NCI-H446 treated with DMSO at 0.1 percent for 48 hours (cell line): ENCODE data around the gene SMCO1.
"Not testable (repeated sequence)": the region's sequence is repeated elsewhere in the genome, so short reads cannot be mapped to it uniquely, and the experiment has no call there.

Experiments
- DNase-seq: peaks from one replicate; lab custom pipeline; 2025; lab: John Stamatoyannopoulos, UW

Gene SMCO1, protein sequence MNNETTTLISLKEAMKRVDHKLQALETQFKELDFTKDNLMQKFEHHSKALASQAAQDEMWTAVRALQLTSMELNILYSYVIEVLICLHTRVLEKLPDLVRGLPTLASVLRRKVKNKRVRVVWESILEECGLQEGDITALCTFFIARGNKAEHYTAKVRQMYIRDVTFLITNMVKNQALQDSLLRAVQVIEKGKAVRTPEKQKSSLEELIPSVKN

DNA sequence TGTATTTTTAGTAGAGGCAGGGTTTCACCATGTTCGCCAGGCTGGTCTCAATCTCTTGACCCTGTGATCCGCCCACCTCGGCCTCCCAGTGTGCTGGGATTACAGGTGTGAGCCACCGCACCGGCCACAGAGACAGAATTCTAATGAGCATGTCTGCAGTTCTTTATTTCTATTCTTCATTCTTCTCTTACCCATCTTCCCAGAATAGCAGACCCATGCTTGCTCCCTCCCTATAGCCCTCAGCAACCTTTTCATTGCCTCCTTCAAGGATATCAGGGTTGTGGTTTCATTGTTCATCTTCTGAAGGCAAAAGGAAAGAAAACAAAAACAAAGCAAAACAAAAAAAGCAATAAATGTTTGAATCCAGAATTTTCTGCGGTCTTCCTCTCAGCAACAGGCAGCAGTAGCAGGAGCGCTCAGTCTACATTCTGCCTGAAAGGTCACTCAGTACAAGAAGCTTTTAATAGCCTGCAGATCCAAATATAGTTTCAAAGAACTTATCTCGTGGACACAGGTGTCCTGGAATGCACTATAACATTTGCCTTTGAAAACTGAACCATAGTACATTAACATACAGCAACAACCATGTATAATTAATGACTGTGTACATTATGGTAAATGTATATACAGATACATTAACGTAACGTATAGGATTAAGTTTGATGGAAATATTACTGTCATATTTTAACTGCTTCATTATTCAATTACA lies at the start of gene SMCO1:
SMCO1 (minus strand) TSS at position 434 of the 709 bp plus-strand sequence; CDS start at position 297, 137 bp downstream.
- no peak for DNase-seq

DNA sequence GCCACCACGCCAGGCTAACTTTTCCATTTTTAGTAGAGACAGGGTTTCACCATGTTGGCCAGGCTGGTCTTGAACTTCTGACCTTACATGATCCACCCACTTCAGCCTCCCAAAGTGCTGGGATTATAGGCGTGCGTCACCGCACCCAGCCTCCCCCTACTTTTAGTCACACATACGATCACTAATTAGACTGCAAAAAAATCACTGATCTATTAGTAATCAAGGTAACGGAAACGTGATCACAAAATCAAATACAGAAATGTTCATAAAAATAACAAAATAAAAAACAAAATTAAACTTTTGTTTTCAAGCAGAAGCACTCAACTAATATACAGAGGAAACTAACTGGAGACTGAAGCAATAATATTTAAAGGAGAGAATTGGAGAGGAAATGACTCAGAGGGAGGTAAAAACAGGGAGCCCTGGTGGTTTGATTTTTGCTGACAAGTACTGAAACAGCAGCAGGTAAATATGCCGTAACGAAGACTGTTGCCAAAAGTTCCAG lies 48.6 kb upstream of the SMCO1 start:
- no peak for DNase-seq

- DNase-seq, result no peak
These were observed 44.7 kb upstream of the SMCO1 start for GRCh38 chr3:196559826-196560225.

DNA sequence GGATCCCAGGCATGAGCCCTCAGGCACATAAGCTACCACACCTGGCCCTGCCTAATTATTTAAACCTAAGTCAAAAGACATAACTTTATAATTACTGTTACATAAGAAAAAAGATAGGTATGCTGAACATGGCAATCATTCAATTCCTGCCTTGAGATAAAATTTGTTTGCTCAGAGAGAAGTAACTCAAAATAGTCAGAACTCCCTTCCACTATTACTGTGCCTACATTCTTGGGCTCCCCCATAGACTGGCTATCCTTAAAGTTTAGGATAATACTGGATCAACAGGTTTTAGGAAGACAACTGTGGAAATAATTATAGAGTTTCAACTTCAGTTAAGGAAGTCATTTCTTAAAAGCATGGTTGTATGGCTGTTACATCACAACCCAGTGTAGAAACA lies 43.3 kb upstream of the SMCO1 start:
- no peak for DNase-seq

GRCh38 chr3:196557236-196557635 lies 42.1 kb upstream of the SMCO1 start:
- DNase-seq, result no peak

GRCh38 chr3:196555295-196555694 lies 40.1 kb upstream of the SMCO1 start:
- no peak for DNase-seq

DNA sequence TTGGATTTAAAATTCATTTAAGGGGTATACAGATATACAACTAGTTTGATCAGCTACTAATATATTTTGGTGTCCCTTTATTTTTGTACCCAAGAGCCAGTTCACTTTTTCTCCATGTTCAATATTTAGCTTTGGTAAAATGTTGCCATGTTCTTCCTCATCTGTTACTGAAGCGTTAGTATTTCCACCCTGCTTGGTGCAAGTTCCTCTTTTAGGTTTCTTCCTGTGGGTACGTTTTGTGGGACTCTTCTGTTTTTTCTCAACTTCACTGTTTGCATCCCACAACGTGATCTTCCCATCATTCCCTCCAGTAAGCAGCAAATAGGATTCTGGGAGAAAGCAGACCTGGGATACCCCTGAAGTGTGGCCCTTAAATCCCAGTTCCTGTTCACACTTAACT lies 39.1 kb upstream of the SMCO1 start:
- no peak for DNase-seq

GRCh38 chr3:196553551-196553950 lies 38.4 kb upstream of the SMCO1 start:
- no peak for DNase-seq

DNA sequence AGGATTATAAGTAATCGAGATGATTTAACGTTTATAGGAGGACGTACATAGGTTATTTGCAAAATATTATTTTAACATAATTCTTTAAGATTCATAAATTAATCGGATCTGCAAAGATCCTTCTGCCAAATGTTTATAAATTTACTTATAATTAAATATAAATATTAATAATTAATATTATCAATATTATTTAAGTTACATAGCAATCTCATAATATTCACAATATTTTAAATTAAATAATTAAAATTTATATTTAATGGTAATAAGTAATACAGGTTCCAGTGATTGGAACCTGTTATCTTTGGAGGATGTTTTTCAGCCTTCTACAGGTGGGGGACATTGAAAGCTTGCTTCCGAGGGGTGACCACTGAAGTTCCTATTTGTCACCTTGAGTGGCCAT lies 37.1 kb upstream of the SMCO1 start:
- no peak for DNase-seq

- DNase-seq, result not testable (repeated sequence)
These were observed 35.0 kb upstream of the SMCO1 start for GRCh38 chr3:196550172-196550571.

GRCh38 chr3:196549312-196549711 lies 34.2 kb upstream of the SMCO1 start:
- DNase-seq, result not testable (repeated sequence)

- no peak for DNase-seq
These were observed 31.9 kb upstream of the SMCO1 start for GRCh38 chr3:196547067-196547466.

DNA sequence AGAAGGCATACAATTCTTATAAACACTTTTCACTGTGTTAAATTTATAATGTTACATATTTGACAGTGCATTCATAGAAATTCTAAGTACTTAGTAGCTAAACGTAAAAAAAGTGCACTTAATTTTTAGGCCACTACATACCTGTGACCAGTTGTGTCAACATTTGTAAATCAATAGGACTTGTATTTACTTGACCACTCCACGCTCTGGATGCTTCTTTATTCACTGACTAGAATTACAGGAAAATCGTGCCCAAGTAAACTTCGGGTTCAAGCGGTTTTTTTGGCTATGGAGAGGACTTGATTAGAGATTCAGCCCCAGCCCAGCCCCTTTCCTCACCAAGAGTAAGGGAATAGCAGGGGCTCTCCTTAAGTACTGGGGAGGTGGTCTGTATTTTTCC lies 31.4 kb upstream of the SMCO1 start:
- no peak for DNase-seq

GRCh38 chr3:196544491-196544992 lies 29.4 kb upstream of the SMCO1 start:
- no peak for DNase-seq

GRCh38 chr3:196541684-196542445 lies 26.7 kb upstream of the SMCO1 start:
- DNase-seq, result no peak

DNA sequence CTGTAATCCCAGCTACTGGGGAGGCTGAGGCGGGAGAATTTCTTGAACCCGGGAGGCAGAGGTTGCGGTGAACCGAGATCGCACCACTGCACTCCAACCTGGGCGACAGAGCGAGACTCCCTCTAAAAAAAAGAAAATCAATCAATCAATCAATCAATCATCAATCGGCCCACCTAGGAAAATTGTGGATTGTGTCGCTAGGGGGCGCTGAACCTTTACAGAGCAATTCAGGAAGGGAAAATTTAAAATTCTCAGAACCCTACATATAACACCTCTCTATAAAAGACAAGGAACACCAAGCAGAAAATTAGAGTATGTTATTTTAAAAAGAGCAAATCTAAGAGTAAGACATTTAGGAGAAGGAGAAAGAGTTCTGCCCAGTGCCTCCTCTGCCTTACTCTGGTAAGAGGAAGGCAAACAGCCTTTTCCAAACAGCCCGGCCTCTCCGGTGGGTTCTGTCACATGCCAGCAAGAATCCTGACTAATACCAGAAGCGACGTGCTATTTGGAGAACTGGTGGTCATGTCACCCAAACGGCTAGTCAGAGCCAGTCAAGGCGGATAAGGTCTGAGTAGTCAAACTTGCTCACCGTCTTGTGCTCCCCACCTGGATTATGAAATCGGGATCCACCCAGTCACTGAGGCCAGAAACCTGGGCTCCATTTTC lies 22.3 kb upstream of the SMCO1 start:
- DNase-seq, result no peak

- DNase-seq, result no peak
These were observed 18.1 kb upstream of the SMCO1 start for GRCh38 chr3:196533260-196533681.

DNA sequence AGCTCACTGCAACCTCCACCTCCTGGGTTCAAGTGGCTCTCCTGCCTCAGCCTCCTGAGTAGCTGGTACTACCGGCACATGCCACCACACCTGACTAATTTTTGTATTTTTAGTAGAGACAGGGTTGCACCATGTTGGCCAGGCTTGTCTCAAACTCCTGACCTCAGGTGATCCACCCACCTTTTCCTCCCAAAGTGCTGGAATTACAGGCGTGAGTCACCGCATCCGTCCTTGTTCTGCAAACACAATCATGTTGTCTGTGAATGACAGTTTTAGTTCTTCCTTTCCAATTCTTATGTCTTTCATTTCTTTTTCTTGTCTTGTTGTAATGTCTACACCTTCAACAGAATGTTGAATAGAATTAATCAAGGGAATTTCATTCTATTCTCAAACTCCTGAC lies 16.3 kb upstream of the SMCO1 start:
- DNase-seq, result no peak

DNA sequence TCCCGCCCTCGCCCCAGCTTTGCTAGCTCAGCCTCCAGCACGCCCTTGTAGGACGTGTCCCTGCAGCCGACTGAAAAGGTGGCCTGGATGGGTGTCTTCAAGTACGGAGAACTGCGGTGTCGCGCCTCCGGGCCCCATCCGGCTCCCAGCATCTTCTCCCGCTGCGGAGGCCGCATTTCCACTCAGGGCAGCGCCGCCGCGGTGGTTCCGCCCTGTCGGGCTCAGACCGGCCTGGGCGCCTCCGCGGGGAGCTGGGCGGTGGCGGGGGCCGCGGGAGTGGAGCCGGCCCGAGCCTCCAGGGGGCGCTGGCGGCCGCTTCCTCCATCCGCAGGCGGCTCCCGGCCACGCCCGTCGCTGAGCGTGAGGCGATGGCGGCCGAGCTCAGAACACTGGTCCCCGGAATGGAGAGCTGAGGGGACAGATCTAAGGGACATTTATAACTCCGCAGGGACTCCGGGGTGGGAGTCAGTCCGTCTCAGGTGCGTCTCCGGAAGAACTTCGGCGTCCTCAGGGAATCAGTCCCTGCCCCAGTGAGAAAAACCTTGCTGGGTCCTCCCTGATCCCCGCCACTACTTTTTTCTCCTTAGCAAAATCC lies 13.6 kb upstream of the SMCO1 start:
- DNase-seq, result no peak

GRCh38 chr3:196525141-196525540 lies 10.0 kb upstream of the SMCO1 start:
- DNase-seq, result no peak

GRCh38 chr3:196524527-196524926 lies 9.4 kb upstream of the SMCO1 start:
- no peak for DNase-seq

DNA sequence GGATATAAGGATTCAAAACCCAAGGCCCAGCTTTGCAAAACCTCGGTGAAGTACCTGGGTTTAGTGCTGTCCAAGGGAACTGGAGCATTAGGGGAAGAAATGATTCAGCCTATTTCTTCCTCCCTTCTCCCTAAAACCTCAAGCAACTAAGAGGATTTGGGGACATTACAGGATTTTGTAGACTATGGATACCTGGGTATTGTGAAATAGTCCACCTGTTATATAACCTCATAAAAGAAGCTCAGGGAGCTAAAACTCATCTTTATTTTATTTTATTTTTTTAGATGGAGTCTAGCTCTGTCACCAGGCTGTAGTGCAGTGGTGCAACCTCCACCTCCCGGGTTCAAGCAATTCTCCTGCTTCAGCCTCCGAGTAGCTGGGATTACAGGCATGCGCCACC lies 8.7 kb upstream of the SMCO1 start:
- DNase-seq, result no peak
